VCaP (cell line): ENCODE measurements around the gene TBC1D30.
"Not testable (repeated sequence)": the region's sequence is repeated elsewhere in the genome, so short reads cannot be mapped to it uniquely, and the experiment has no call there.

Experiments
- H3K27ac ChIP-seq: fragments of 450-650 bp; 2 replicates; pipeline ENCODE4 v1.5.1; 2017
- TF ChIP-seq, protein P1 (sequence below): fragments of 450-650 bp; conservative IDR thresholded peaks from 2 replicates; pipeline ENCODE4 v1.5.1; 2017; ENCODE audit warnings: mild to moderate bottlenecking, moderate library complexity

TBC1D30 gene

DNA sequence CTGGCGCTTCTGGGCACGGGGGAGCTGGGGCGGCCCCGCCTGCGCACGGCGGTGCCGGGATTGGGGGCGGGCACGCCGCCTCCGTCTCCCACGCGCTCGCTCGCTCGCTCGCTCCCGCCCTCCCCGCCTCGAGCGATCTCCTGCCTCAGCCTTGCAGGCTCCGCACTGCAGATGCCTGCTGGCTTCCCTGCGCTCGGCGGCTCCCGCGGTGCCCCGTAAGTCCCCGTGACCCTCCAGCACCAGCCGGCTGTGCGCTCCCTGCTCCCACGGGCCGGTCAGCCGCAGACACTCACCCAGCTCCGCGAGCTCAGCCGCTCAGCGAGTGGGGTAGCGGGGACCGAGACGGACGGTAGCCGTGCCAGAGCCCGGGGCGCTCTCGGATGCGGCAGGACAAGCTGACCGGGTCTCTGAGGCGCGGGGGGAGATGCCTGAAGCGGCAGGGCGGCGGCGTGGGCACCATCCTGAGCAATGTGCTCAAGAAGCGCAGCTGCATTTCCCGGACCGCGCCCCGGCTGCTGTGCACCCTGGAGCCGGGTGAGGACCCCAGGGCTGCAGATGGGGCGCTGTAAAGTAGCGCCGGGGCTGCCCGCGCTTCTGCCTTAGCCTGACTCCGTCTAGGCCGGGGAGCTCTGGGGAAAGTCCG lies at the start of gene TBC1D30:
TSS of gene TBC1D30 (plus strand) at position 148 of the 643 bp plus-strand sequence. CDS start at position 381, 233 bp downstream.
- TF ChIP-seq, protein P1, sequence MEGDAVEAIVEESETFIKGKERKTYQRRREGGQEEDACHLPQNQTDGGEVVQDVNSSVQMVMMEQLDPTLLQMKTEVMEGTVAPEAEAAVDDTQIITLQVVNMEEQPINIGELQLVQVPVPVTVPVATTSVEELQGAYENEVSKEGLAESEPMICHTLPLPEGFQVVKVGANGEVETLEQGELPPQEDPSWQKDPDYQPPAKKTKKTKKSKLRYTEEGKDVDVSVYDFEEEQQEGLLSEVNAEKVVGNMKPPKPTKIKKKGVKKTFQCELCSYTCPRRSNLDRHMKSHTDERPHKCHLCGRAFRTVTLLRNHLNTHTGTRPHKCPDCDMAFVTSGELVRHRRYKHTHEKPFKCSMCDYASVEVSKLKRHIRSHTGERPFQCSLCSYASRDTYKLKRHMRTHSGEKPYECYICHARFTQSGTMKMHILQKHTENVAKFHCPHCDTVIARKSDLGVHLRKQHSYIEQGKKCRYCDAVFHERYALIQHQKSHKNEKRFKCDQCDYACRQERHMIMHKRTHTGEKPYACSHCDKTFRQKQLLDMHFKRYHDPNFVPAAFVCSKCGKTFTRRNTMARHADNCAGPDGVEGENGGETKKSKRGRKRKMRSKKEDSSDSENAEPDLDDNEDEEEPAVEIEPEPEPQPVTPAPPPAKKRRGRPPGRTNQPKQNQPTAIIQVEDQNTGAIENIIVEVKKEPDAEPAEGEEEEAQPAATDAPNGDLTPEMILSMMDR, result no peak
- peak within 1 kb of the TSS; percentile 72 for H3K27ac ChIP-seq

GRCh38 chr12:64775147-64775736 lies 49.2 kb upstream of the TBC1D30 start:
- not testable (repeated sequence) for H3K27ac ChIP-seq

- TF ChIP-seq, protein P1, result no peak
- peak overlapping the region; percentile 96 for H3K27ac ChIP-seq
These were observed 45.0 kb upstream of the TBC1D30 start for GRCh38 chr12:64779354-64779974.

DNA sequence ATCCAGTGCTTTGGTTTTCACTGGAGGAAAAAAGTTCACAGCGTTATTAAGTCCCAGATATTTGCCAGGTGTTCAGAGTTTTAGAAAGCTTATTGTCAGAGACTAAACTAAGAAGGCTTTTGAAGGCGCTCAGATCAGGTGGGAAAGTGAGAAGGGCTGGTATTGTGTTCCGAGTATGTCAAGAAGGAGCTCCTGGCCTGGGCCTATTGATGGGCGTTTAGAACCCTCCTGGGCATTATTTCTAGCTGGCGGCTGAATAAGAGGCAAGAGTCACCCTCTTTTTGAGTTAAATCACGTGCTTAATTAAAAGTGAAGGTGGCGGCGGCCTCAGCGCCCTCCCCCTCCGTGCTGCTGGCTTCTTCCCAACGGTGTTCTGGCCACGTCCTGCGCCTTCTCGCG lies 44.3 kb upstream of the TBC1D30 start:
- TF ChIP-seq, protein P1, result no peak
- H3K27ac ChIP-seq, result peak overlapping the region; percentile 96

DNA sequence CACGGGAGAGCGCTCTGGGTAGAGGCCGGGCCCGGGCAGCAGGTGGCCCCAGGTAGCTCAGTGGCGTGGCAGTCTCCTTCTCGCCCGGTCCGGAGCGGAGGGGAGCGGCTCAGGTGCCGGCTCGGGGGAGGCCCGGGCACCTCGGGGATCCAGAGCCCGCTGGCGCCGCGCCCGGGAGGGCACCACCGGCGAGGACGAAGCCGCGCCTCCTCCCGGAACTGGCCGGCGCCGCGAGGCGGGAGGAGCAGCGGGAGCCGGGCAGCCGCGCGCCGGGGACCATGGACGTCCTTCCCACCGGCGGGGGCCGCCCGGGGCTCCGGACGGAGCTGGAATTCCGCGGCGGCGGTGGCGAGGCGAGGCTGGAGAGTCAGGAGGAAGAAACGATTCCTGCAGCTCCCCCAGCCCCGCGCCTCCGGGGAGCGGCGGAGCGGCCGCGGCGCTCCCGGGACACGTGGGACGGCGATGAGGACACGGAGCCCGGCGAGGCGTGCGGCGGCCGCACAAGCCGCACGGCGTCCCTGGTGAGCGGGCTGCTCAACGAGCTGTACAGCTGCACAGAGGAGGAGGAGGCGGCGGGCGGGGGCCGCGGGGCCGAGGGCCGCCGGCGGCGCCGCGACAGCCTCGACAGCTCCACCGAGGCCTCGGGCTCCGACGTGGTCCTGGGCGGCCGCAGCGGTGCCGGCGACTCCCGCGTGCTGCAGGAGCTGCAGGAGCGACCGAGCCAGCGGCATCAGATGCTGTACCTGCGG lies 43.7 kb upstream of the TBC1D30 start:
- peak overlapping the region; percentile 96 for H3K27ac ChIP-seq
- TF ChIP-seq, protein P1, result peak; percentile 51

DNA sequence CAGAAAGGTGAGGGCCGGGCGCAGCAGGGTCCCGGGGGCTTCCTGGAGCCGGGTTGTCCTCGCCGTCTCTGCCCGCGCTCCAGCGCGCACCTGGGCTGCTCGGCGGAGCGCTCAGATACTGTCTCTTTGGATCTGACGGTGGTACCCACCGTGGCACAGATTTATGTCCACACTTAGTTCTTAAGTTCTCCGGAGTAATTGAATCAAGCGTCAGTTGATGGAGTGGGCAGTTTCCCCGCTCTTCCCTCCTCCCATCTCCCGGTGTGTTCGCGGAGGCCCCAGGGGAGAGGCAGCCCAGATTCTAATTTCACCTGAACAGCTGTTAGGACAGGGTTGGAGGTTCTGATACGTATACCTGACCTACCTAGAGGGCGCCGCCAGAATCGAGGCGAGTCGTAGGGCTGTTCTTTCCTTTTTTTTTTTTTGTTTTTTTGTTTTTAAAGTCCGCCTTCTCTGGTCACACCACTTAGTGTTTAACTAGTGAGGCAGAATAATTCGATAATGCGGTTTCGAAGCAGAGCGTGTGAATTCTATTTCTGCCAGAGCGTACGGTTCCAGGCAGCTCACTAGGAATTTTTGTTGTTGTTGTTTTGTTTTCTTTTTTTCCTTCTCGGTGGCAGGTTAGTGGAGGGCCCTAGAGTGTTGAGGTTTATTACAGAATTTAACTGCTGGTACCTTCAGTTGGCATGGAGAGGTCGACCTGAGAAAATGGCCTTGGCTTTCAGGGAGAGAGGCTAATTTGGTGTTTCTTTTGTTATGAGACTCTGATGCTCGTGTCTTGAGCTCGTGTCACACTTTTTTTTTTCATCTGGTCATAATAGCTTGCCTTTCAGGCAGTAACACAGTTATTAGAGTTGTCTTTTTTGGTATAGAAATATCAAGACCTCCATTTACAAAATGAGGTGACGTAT lies 42.9 kb upstream of the TBC1D30 start:
- TF ChIP-seq, protein P1, result peak; percentile 19; the same call in 1 of the 2 replicates
- peak overlapping the region; percentile 96 for H3K27ac ChIP-seq

DNA sequence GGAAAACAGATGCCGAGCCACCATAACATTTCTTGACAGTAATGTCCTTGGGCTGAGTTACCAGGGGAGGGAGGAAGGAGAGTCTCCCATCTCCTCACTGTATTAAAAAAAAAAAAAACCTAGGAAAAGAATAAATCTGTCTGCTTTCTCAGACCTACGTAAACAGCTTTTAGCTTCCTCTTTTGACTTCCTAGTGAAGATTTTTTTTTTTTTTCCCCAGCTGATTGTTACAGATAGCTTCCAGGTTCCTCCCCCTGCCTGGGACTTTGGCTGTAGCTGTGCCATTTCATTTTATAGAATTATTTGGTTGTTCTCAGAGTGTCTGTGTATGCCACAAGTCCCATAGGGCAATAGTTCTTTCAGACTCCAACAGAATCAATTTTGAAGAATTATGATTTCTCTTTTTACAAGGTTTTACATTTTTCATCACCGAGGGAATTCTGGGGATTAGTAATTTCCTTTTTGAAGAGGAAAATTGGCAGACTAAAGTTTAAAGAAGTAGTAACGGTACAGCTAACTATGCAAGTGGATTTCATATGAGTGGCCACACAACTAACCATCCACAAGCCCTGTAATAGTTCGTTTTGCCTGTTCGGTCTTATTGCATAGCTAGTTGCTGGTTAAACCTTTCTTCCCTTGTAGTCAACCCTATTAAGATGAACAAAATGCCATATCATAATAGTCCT lies 42.1 kb upstream of the TBC1D30 start:
- peak overlapping the region; percentile 96 for H3K27ac ChIP-seq
- TF ChIP-seq, protein P1, result no peak
